ENCODE measurements around the gene MSL3B.

MSL3B gene

DNA sequence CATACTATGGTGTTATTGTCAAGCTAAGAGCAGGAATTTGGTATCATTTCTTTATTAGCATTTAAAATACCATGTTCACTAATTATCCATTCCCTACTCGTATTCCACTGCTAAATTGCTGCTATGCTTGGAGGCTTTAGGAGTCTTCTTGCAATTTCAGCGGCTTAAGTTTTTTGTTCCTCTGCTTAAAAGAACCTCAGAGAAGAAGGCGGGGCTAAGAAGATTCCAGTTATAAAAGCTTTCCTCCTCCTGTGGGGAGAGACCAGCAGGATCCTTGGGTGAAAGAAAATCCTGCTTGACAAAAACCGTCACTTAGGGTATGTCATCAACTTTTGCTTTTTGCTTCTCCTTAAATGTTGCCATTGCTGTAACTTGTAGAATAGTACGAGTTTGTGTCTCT lies 48.9 kb upstream of the MSL3B start, which contains the start of gene TRPM8 (continued):
- TF ChIP-seq, protein P1, sequence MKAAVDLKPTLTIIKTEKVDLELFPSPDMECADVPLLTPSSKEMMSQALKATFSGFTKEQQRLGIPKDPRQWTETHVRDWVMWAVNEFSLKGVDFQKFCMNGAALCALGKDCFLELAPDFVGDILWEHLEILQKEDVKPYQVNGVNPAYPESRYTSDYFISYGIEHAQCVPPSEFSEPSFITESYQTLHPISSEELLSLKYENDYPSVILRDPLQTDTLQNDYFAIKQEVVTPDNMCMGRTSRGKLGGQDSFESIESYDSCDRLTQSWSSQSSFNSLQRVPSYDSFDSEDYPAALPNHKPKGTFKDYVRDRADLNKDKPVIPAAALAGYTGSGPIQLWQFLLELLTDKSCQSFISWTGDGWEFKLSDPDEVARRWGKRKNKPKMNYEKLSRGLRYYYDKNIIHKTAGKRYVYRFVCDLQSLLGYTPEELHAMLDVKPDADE (conservative IDR thresholded peaks at IDR 0.05; ENCODE audit: control insufficient read depth, low read depth, low read length) = no peak
- TF ChIP-seq BACH1 (tag; IDR thresholded peaks at IDR 0.05) = no peak
- TF ChIP-seq, protein P2, sequence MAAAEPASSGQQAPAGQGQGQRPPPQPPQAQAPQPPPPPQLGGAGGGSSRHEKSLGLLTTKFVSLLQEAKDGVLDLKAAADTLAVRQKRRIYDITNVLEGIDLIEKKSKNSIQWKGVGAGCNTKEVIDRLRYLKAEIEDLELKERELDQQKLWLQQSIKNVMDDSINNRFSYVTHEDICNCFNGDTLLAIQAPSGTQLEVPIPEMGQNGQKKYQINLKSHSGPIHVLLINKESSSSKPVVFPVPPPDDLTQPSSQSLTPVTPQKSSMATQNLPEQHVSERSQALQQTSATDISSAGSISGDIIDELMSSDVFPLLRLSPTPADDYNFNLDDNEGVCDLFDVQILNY (CRISPR knock-in tag; IDR thresholded peaks at IDR 0.05) = no peak
- TF ChIP-seq EGR1 (conservative IDR thresholded peaks at IDR 0.05) = no peak
- no peak for TF ChIP-seq U2AF1 (optimal IDR thresholded peaks at IDR 0.05; ENCODE audit: low read depth, low read length)
- TF ChIP-seq MAFG (tag; conservative IDR thresholded peaks at IDR 0.05) = no peak
- TF ChIP-seq, protein P3, sequence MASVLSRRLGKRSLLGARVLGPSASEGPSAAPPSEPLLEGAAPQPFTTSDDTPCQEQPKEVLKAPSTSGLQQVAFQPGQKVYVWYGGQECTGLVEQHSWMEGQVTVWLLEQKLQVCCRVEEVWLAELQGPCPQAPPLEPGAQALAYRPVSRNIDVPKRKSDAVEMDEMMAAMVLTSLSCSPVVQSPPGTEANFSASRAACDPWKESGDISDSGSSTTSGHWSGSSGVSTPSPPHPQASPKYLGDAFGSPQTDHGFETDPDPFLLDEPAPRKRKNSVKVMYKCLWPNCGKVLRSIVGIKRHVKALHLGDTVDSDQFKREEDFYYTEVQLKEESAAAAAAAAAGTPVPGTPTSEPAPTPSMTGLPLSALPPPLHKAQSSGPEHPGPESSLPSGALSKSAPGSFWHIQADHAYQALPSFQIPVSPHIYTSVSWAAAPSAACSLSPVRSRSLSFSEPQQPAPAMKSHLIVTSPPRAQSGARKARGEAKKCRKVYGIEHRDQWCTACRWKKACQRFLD (CRISPR knock-in tag; IDR thresholded peaks at IDR 0.05) = no peak
- TF ChIP-seq SIN3A (IDR thresholded peaks at IDR 0.05; ENCODE audit: borderline replicate concordance in 2 of 2, control insufficient read depth in 1 of 2, low read depth in 2 of 2, low read length in 2 of 2) = no peak
- no peak for TF ChIP-seq MYC (IDR thresholded peaks at IDR 0.05; ENCODE audit: low read depth, low read length)
- no peak for TF ChIP-seq MYC (CRISPR knock-in tag; IDR thresholded peaks at IDR 0.05; ENCODE audit: borderline replicate concordance, low read depth)

All from K562 (cell line).